Endothelial cell of umbilical vein (primary cell): Measurements from ENCODE around the gene FYTTD1. TPM values are rescaled to one million over a fixed set of nuclear protein-coding genes. Genes with fewer than 3 reads are reported as not detected.
"Not testable (repeated sequence)": the region's sequence is repeated elsewhere in the genome, so short reads cannot be mapped to it uniquely, and the experiment has no call there.

Experiments used
- BruUV-seq: library from RNA; stranded (reverse); fragments of 400-500 nt; replicated peaks from 2 replicates; lab custom pipeline; 2021; lab: Mats Ljungman, UMichigan
- CTCF ChIA-PET: fragments of 300-600, 350-600 bp; sonication (Branson Sonifier 250); formaldehyde crosslinking; loops from one replicate; lab custom pipeline; 2021; ENCODE audit warnings: antibody characterized with exemption, inconsistent platforms; lab: Charles Lee
- POLR2A ChIA-PET: fragments of 300-600, 350-600 bp; sonication (Branson Sonifier 250); formaldehyde crosslinking; loops from one replicate; lab custom pipeline; 2021; ENCODE audit warnings: antibody characterized with exemption, inconsistent platforms; lab: Charles Lee
- DNase-seq: peaks from one replicate; pipeline ENCODE4 v3.0.0-alpha.2; 2011; ENCODE audit warnings: low read depth, low spot score
- FAIRE-seq: peaks from 2 replicates; lab custom pipeline; 2011; peaks lifted over from hg19 to GRCh38; lab: Jason Lieb, UNC
- H2AFZ ChIP-seq: 2 replicates; pipeline ENCODE4 v1.6.0; 2012; ENCODE audit warnings: low read depth, low read length, control low read depth, inconsistent platforms
- H3K27ac ChIP-seq: 2 replicates; pipeline ENCODE4 v1.5.1; 2011; ENCODE audit warnings: low read depth, mild to moderate bottlenecking, control low read depth, low read length, moderate library complexity; ENCODE audit not compliant: insufficient read depth
- H3K27me3 ChIP-seq, 2 experiments: 2 replicates each; pipeline versions ENCODE4 v1.6.0 to v1.6.1; 2011; ENCODE audit warnings: low read length in 2 of 2, mixed read lengths in 1 of 2; ENCODE audit not compliant: control insufficient read depth in 2 of 2, insufficient read depth in 2 of 2
- H3K36me3 ChIP-seq, 2 experiments: 2 replicates in 1 of 2; 3 replicates in 1 of 2; pipeline ENCODE4 v1.5.1; 2011; ENCODE audit warnings: low read length in 2 of 2, mild to moderate bottlenecking in 1 of 2, moderate library complexity in 1 of 2; ENCODE audit not compliant: control insufficient read depth in 2 of 2, insufficient read depth in 2 of 2; ENCODE audit errors: extremely low read depth in 1 of 2
- H3K4me1 ChIP-seq: 3 replicates; pipeline ENCODE4 v1.5.1; 2011; ENCODE audit warnings: mild to moderate bottlenecking, low read length; ENCODE audit not compliant: control insufficient read depth, insufficient read depth; ENCODE audit errors: extremely low read depth
- H3K4me2 ChIP-seq: 2 replicates; pipeline ENCODE4 v1.6.1; 2011; ENCODE audit warnings: low read length, control low read depth, mixed read lengths; ENCODE audit not compliant: insufficient read depth
- H3K4me3 ChIP-seq, 3 experiments: fragments of 200-600 bp in 1 of 3; sonication (generic), shearing (Covaris generic) in 1 of 3; replicated peaks in 1 of 3; 2 replicates each; pipeline ENCODE4 v1.5.1; 2011 to 2016; ENCODE audit warnings: control low read depth in 3 of 3, low read length in 3 of 3, mild to moderate bottlenecking in 2 of 3, inconsistent platforms in 1 of 3, low read depth in 1 of 3, moderate library complexity in 1 of 3; ENCODE audit not compliant: insufficient read depth in 1 of 3
- H3K79me2 ChIP-seq: 2 replicates; pipeline ENCODE4 v1.6.0; 2012; ENCODE audit warnings: low read length, inconsistent platforms; ENCODE audit not compliant: control insufficient read depth, insufficient read depth
- H3K9ac ChIP-seq: replicated peaks from 2 replicates; pipeline ENCODE3; 2011; ENCODE audit warnings: low read length, control low read depth; ENCODE audit not compliant: insufficient read depth; ENCODE audit errors: extremely low read depth
- H3K9me1 ChIP-seq: replicated peaks from 3 replicates; pipeline ENCODE4 v1.6.0; 2011; ENCODE audit warnings: mild to moderate bottlenecking, low read length; ENCODE audit not compliant: control insufficient read depth, insufficient read depth; ENCODE audit errors: extremely low read depth
- H3K9me3 ChIP-seq: replicated peaks from 2 replicates; pipeline ENCODE4 v1.5.1; 2012; ENCODE audit warnings: low read length, inconsistent platforms; ENCODE audit not compliant: control insufficient read depth, insufficient read depth
- H4K20me1 ChIP-seq: replicated peaks from 2 replicates; pipeline ENCODE3; 2011; ENCODE audit warnings: mild to moderate bottlenecking, low read length; ENCODE audit not compliant: control insufficient read depth, insufficient read depth; ENCODE audit errors: extremely low read depth
- EZH2 ChIP-seq: IDR thresholded peaks from 2 replicates; pipeline ENCODE4 v1.6.1; 2012; ENCODE audit warnings: borderline replicate concordance, low read depth, mild to moderate bottlenecking, moderate library complexity, low read length, inconsistent platforms; ENCODE audit not compliant: severe bottlenecking
- FOS ChIP-seq: IDR thresholded peaks from 2 replicates; pipeline ENCODE4 v1.6.1; 2011; ENCODE audit warnings: mild to moderate bottlenecking, low read length, moderate library complexity, borderline replicate concordance; ENCODE audit not compliant: insufficient read depth
- GATA2 ChIP-seq: IDR thresholded peaks from 2 replicates; pipeline ENCODE4 v1.7.0; 2011; ENCODE audit warnings: low read depth, mild to moderate bottlenecking, moderate library complexity, mixed read lengths, low read length; ENCODE audit not compliant: insufficient read length, insufficient read depth
- JUN ChIP-seq: IDR thresholded peaks from 2 replicates; pipeline ENCODE4 v1.6.1; 2011; ENCODE audit warnings: borderline replicate concordance, low read depth; ENCODE audit not compliant: insufficient read length, insufficient read depth
- MYC ChIP-seq: IDR thresholded peaks from one replicate; pipeline ENCODE4 v1.6.1; 2011; ENCODE audit warnings: mild to moderate bottlenecking, low read depth, low read length
- POLR2A ChIP-seq: IDR thresholded peaks from 2 replicates; pipeline ENCODE4 v1.6.1; 2012; ENCODE audit warnings: low read depth, mild to moderate bottlenecking, control low read depth, low read length
- POLR2AphosphoS5 ChIP-seq: IDR thresholded peaks from 2 replicates; pipeline ENCODE4 v1.6.1; 2012; ENCODE audit warnings: low read depth, mild to moderate bottlenecking, control low read depth, low read length, moderate library complexity; ENCODE audit not compliant: insufficient read depth
- dilution Hi-C: fragments of 300-500 bp; cut with MboI; formaldehyde crosslinking; loops from one replicate; pipeline ENCODE4 v1.15.0; 2019; ENCODE audit warnings: low sequenced_read_pairs; ENCODE audit not compliant: extremely low pct_ligation_motif_present
- intact Hi-C: fragments of 100-400 bp; cut with micrococcal nuclease; formaldehyde crosslinking; loops from one replicate; pipeline ENCODE4 v1.10.0; 2022
- polyA plus RNA-seq, 4 experiments: library from polyadenylated mRNA; depleted of rRNA in 3 of 4; stranded (reverse) in 3 of 4; unstranded in 1 of 4; fragments of >200 nt; gene quantifications; 2 replicates each; pipeline versions ENCODE4 v1.2.1 to v1.2.3, GENCODE V29; 2011 to 2012; ENCODE audit warnings: missing spikeins in 1 of 4
- total RNA-seq: library from RNA; stranded (reverse); gene quantifications from 2 replicates; pipeline ENCODE4 v1.2.3, GENCODE V29; 2021
- TF ChIP-seq, protein P1 (sequence below), 2 donors: IDR thresholded peaks; 1 replicate in 1 of 2; 2 replicates in 1 of 2; pipeline ENCODE4 v1.5.1; 2011; ENCODE audit warnings: low read length in 2 of 2, mild to moderate bottlenecking in 2 of 2, moderate library complexity in 2 of 2, control low read depth in 1 of 2, inconsistent platforms in 1 of 2, low read depth in 1 of 2; ENCODE audit not compliant: insufficient read depth in 1 of 2; ENCODE audit errors: extremely low read depth in 1 of 2
- TF ChIP-seq, protein P2 (sequence below): IDR thresholded peaks from 2 replicates; pipeline ENCODE4 v1.6.1; 2011; ENCODE audit not compliant: insufficient read depth, insufficient read length

Gene FYTTD1
- total and polyA plus RNA-seq, 2 donors (not counting 3 experiments of a cell fraction or from before 2014, with no cell fraction given): 8.9 to 52.3 TPM

DNA sequence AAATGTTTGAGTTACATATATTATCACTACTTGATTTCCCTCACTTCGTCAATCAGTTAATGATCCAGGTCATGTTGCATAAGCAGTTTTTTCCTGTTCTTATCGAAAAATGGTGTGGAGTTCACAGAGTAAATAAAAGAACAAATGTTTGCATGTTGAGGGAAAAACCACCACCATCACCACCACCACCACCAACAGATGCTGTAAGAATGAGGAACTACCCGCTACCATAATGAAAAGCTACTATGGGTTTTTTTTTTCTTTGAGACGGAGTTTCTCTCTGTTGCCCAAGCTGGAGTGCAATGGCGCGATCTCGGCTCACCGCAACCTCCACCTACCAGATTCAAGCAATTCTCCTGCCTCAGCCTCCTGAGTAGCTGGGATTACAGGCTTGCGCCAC, 40.5 kb upstream of the FYTTD1 start:
- H2AFZ ChIP-seq: no peak overlapping the region
- no peak overlapping the region for H3K9ac ChIP-seq
- CTCF ChIA-PET: no interaction called here
- TF ChIP-seq, protein P1, sequence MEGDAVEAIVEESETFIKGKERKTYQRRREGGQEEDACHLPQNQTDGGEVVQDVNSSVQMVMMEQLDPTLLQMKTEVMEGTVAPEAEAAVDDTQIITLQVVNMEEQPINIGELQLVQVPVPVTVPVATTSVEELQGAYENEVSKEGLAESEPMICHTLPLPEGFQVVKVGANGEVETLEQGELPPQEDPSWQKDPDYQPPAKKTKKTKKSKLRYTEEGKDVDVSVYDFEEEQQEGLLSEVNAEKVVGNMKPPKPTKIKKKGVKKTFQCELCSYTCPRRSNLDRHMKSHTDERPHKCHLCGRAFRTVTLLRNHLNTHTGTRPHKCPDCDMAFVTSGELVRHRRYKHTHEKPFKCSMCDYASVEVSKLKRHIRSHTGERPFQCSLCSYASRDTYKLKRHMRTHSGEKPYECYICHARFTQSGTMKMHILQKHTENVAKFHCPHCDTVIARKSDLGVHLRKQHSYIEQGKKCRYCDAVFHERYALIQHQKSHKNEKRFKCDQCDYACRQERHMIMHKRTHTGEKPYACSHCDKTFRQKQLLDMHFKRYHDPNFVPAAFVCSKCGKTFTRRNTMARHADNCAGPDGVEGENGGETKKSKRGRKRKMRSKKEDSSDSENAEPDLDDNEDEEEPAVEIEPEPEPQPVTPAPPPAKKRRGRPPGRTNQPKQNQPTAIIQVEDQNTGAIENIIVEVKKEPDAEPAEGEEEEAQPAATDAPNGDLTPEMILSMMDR (IDR thresholded peaks at IDR 0.05; ENCODE audit: extremely low read depth in 1 of 2, insufficient read depth in 1 of 2, low read depth in 1 of 2, low read length in 2 of 2): no peak
- no peak for TF ChIP-seq EZH2
- TF ChIP-seq JUN: no peak
- TF ChIP-seq FOS: no peak
- no peak for TF ChIP-seq POLR2A
- TF ChIP-seq, protein P2, sequence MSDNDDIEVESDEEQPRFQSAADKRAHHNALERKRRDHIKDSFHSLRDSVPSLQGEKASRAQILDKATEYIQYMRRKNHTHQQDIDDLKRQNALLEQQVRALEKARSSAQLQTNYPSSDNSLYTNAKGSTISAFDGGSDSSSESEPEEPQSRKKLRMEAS: no peak
- no peak for TF ChIP-seq POLR2AphosphoS5
- no peak for TF ChIP-seq MYC
- TF ChIP-seq GATA2: no peak
- DNase-seq (no peak), FAIRE-seq (no peak)
- H3K4me2 ChIP-seq: no peak overlapping the region
- H4K20me1 ChIP-seq: no peaks in the 10 kb centered on the region
- dilution Hi-C loops (no loop called here), intact Hi-C loops (no loop called here)
- H3K4me3 ChIP-seq: no peak overlapping the region
- H3K36me3 ChIP-seq: peaks cover 4 to 5% of the 10 kb centered on the region in 2 experiments
- no peaks in the 10 kb centered on the region for H3K27me3 ChIP-seq
- no TSS peak for BruUV-seq
- H3K9me3 ChIP-seq: no peaks in the 10 kb centered on the region
- no peaks in the 10 kb centered on the region for H3K9me1 ChIP-seq
- no peak overlapping the region for H3K27ac ChIP-seq
- peaks cover 19% of the 10 kb centered on the region for H3K4me1 ChIP-seq
- no peaks in the 10 kb centered on the region for H3K79me2 ChIP-seq
- POLR2A ChIA-PET: no interaction called here

DNA sequence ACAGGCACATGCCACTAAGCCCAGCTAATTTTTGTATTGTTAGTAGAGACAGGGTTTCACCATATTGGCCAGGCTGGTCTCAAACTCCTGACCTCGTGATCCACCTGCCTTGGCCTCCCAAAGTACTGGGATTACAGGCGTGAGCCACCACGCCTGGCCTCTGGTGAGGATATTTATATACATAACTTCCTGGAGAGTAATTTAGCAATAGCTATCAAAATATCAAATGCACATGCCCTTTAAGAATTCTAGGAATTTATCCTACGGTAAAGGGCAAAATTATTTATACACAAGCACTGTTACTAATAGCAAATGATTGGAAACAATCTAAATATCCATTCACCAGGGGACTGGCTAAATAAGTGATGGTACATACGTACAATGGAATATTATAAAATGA, 38.7 kb upstream of the FYTTD1 start:
- FAIRE-seq, H4K20me1 ChIP-seq, BruUV-seq, H3K9me3 ChIP-seq, H3K79me2 ChIP-seq, H3K4me3 ChIP-seq, H2AFZ ChIP-seq, H3K36me3 ChIP-seq, intact Hi-C loops, H3K27me3 ChIP-seq, dilution Hi-C loops, H3K9me1 ChIP-seq, H3K9ac ChIP-seq, H3K27ac ChIP-seq, DNase-seq, H3K4me2 ChIP-seq, POLR2A ChIA-PET: not testable (repeated sequence)
- CTCF ChIA-PET: interaction anchor here (1.8 to 1.9 kb wide), 2 partner anchors 8 to 38 kb away, joined by 4 to 6 read pairs; partner anchors contain the start of gene FYTTD1
- peaks cover 26% of the 10 kb centered on the region for H3K4me1 ChIP-seq
